GM12872 (cell line): ENCODE results near the gene DCST1.

Experiments
- TF ChIP-seq, protein P1 (sequence below): IDR thresholded peaks from 3 replicates; pipeline ENCODE4 v1.5.1; 2011; ENCODE audit warnings: low read depth, mild to moderate bottlenecking, low read length, moderate library complexity; ENCODE audit not compliant: insufficient read depth

Gene DCST1

DNA sequence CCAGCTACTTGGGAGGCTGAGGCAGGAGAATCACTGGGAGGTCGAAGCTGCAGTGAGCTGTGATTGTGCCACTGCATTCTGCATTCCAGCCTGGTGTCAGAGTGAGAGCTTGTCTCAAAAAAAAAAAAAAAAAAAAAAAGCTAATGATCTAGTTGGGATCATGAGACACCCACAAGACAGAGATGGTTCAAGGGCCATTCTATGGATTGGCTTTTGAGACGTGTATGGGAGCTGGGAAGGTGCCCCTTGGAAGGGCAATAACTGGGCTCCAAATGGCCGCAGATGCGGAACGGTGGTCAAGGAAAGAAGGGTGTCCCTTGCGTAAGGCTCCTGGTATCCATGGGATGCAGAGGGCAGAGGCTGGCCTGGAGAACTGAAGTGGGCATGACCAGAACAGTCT is 10.7 kb downstream of the DCST1 start:
- TF ChIP-seq, protein P1, sequence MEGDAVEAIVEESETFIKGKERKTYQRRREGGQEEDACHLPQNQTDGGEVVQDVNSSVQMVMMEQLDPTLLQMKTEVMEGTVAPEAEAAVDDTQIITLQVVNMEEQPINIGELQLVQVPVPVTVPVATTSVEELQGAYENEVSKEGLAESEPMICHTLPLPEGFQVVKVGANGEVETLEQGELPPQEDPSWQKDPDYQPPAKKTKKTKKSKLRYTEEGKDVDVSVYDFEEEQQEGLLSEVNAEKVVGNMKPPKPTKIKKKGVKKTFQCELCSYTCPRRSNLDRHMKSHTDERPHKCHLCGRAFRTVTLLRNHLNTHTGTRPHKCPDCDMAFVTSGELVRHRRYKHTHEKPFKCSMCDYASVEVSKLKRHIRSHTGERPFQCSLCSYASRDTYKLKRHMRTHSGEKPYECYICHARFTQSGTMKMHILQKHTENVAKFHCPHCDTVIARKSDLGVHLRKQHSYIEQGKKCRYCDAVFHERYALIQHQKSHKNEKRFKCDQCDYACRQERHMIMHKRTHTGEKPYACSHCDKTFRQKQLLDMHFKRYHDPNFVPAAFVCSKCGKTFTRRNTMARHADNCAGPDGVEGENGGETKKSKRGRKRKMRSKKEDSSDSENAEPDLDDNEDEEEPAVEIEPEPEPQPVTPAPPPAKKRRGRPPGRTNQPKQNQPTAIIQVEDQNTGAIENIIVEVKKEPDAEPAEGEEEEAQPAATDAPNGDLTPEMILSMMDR, result no peak

DNA sequence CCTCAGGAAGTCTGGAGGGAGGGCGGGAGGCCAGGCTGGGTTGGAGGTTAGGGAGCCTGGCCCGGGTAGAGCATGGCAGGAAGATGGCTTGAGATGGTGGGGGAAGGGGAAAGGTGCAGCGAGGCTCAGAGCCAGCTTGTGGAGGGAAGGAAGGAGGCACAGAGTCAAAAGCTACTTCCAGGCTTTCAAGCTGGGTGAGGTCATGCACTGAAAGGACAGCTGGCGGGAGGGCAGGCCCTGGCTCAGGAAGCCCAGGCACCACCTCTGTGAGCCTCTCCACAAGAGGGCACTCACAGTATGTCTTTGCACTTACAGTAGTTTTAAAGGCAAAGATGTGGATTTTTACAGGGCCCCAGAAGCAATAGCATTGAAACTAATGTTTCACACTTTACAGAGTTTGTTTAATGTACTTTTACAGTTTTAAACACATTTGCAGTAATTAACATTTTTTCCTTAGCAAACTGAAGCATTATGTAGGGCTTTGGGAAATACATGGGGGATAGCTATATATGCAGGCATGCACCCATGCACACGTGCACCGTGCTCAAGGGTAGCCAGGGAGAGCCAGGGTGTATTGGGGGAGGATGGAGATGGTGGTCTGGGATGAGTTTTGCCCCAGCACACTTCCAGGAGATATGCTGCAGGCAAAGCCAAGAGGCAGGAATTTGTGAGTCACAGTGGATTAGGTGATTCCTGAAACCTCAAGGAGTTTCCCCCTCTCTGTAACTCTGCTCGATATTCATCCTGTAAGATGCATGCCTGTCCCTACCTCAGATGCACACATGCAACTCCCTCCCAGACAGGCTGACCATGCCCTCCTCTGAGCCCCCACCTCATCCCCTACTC is 11.4 kb downstream of the DCST1 start:
- TF ChIP-seq, protein P1, result peak; percentile 70

- TF ChIP-seq, protein P1, result no peak
Measured at GRCh38 chr1:155048449-155049334, 15.1 kb downstream of the DCST1 start.

DNA sequence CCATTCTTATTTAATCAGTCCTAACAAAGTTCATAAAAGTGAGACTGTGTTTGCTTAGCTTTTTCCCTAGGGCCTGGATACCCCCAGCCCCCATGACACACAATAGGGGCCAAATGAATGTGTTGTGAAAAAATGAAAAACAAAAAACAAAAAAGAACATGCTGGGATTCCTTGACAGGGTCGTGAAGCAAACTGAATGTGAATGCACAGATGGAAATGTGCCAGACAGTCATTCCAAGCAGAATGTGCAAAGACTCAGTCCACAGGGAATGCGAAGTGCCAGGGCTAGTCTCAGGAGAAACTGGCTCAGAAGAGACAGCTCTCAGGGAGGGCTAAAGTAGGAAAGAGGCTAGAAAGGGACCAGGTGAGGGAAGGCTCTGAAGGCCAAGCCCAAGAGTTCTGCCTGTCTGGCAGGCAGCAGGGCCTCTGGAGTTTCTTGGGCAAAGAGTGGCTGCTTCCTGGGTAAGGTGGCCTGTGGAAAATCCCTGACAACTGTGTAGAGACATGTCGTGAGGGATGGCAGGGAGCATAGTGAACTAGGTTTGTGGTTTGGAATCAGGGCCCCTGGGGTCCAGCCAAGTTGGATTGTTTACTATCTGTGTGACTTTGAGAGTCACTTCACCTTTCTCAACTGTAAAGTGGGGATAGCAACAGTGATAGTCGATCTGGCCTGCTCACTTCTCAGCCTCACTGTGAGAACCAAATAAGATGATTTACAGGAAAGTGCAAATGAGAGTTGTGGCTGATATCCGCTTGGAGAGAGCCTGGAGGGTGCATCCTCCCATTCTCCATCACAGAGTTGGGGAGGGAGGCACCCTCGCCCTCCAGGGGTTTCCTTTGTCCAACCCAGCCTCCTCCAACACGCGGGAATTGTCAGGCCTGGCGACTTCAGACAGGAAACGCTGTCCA is 16.3 kb downstream of the DCST1 start:
- TF ChIP-seq, protein P1, result no peak

DNA sequence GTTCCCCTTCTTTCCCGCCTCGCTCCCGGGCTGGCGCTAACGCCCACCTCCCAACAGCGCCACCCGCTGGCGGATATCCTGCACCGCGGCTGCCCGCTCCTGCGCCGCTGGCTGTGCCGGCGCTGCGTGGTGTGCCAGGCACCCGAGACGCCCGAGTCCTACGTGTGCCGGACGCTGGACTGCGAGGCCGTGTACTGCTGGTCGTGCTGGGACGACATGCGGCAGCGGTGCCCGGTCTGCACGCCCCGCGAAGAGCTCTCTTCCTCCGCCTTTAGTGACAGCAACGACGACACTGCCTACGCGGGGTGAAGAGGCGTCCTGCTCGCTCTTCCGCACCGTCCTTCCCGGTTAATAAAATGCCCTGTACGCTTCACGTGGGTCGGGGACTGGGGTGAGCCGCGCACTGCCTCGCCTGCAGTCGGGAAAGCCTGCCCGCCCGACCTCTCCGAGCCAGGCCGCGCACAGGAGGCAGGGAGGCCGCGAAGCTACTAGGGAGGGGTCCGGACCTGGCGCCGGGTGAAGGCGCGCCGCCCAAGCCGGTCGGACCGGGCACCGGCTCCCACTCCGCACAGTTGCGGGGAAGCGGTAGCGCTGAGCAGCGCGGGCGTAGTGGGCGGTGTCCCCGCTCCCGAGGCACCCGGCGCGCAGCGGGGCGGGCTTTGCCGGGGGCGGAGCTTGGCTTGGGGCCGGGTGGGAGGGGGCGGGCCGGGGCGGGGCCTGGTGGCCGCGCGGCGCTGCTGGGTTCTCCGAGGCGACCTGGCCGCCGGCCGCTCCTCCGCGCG is 17.1 kb downstream of the DCST1 start, which contains the start of gene ADAM15:
ADAM15 (plus strand) TSS at position 757 of the 782 bp plus-strand sequence. CDS start 71 bp downstream, outside the sequence.
- TF ChIP-seq, protein P1, result peak; percentile 96

- TF ChIP-seq, protein P1, result no peak
Measured at GRCh38 chr1:155051342-155051776, 17.7 kb downstream of the DCST1 start.
